ENCODE data around the gene HRAS. TPM values are rescaled to one million over a fixed set of nuclear protein-coding genes. Genes with fewer than 3 reads are reported as not detected.

Gene HRAS
- total RNA-seq, 2 experiments from 2014 or later: 51.7 to 63.5 TPM

DNA sequence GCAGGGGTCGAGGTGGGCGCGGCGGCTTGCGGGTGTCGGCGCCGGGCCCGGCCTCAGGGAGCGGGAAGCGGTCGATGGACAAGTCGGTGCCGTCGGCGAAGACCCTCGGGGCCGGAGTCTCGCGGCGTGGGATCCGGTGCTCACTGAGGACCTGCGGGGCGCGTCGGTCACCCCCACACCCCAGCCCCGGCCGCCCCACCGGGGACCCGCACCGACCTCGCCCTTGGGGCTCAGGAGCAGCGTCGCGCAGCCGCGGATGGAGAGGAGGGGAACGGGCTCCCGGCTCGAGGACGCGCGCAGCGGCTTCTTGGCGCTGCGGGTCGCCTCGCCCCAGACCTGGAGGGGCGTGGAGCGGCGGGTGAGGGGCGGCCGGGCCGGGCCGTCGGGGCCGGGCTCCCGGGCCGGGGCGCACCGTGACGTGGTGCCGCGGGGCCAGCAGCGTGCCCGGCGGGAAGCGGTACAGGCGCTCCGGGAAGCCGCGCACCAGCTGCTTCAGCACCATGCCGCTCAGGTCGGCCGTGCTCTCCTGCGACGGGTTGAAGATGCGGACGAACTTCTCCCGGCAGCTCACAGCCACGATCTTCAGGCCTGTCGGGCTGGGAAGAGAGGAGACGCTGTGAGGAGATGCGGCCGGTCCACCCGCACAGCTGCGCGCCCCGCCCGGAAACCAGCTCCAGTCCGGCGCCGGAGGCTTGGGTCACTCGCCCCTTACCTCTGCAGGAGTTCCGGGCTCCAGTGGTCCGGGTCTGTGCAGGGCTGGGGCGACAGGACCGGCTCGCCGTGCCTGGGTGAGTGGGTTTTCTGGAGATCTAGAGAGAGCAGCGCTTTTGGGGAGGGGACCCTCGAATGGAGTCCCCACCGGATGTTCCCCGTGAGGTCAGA, 20.6 kb upstream of the HRAS start:
- peak overlapping the region; percentile 54 for H3K27ac Mint-ChIP-seq
- H3K4me3 Mint-ChIP-seq: no peak overlapping the region
- DNase-seq: no peak
- ChIA-PET POLR2A (no interaction called here), CTCF (interaction anchor here (0.6 to 3.0 kb wide), 15 partner anchors 8 to 170 kb away, joined by 3 to 19 read pairs (median 7); partner anchors contain the start of genes DEAF1 and TMEM80)
- no peaks in the 10 kb centered on the region for H3K36me3 Mint-ChIP-seq (ENCODE audit: low read depth)
- H3K27me3 Mint-ChIP-seq: peaks cover 20% of the 10 kb centered on the region
- H3K9me3 Mint-ChIP-seq: no peaks in the 10 kb centered on the region
- peaks cover 9% of the 10 kb centered on the region for H3K4me1 Mint-ChIP-seq

DNA sequence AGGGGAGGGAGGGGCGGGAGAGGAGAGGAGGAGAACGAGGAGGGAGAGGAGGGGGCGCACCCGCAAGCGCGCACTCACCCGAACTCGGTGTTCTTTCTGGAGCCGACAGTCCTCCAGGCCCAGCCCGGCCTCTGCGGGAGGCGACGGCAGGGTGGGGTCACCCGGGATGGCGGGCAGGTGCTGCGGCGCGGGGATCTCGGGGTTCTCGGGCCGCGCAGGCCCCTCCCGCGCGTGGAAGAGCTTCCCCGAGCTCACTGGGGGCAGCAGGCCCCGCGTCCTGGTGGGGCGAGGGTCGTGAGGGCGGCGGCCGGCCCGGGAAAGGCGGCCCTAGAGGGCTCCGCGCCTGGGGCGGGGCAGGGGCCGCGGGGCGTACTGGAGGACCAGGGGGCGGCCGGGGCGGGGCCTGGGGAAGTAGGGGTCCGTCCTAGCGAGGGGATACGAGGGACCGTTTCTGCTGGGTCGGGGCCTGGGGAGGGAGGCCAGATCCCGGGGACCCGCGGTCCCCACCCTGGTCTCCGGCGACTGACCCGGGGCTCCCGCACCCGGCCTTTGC, 19.9 kb upstream of the HRAS start:
- H3K4me3 Mint-ChIP-seq: no peak overlapping the region
- ChIA-PET POLR2A (no interaction called here), CTCF (interaction anchor here (0.6 to 3.0 kb wide), 21 partner anchors 8 to 190 kb away, joined by 3 to 19 read pairs (median 4); partner anchors contain the start of genes DEAF1, LRRC56 and TMEM80)
- H3K36me3 Mint-ChIP-seq (ENCODE audit: low read depth): no peaks in the 10 kb centered on the region
- H3K27ac Mint-ChIP-seq: no peak overlapping the region
- H3K9me3 Mint-ChIP-seq: no peaks in the 10 kb centered on the region
- H3K27me3 Mint-ChIP-seq: peaks cover 20% of the 10 kb centered on the region
- peaks cover 9% of the 10 kb centered on the region for H3K4me1 Mint-ChIP-seq
- no peak for DNase-seq

DNA sequence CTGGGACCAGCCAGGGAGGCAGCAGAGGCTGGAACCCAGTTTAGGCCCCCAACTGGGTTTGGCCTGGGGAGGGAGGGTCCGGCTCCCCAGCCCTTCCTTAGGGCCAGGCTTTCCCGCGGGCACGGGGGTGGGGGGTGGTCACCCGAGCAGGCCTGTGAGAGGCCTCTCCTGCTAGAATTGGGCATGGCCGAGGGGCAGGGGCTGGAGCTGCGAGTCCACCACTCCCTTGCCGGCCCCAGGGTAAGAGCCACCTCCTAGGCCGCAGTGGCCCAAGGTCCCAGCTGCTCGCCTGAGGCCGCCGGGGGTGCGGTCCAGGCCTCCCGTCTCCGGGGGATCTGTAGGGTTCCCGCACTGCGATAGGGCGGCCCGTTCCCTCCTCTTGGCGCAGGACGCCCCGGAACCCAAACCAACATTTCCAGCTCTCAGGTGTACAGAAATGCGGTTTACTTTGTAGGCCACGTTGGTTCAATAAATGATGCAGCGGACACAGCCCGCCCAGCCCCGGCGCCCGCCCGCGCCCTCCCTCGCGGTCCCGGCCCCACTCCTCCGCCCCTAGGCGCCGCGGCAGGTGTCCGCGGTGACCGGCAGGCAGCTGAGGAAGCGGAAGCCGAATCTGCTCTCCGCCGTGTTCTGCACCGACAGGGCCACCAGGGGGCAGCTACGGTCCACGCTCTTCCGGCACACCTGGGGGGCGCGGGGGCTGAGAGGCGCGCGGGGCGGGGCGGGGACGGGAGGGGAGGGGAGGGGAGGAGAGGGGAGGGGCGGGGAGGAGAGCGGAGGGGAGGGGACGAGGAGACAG, 19.3 kb upstream of the HRAS start:
- Mint-ChIP-seq H3K9me3 (no peaks in the 10 kb centered on the region), H3K4me3 (no peak overlapping the region), H3K27me3 (peaks cover 18% of the 10 kb centered on the region), H3K36me3 (ENCODE audit: low read depth) (no peaks in the 10 kb centered on the region), H3K27ac (no peak overlapping the region), H3K4me1 (peaks cover 3% of the 10 kb centered on the region)
- ChIA-PET CTCF (interaction anchor here (0.6 to 3.0 kb wide), 22 partner anchors 9 to 191 kb away, joined by 3 to 19 read pairs (median 4); partner anchors contain the start of genes DEAF1, HRAS, LRRC56 and TMEM80), POLR2A (no interaction called here)
- DNase-seq: peak; percentile 74

DNA sequence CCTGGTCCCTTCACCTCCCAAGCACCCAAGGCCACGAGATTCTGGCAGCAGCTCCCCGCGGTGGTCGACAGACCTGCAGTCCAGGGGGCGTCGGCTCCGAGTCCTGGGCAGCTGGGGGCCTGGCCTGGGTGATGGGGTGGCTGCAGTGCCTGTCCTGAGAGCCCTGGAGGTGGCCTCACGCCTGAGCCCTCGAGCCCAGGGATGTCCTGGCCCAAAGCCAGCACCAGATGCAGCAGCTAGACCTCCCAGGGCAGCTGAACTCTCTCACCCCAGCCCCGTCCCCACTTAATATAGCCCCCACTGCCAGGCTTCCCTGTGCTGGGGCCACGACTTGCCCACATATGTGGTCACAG, 18.6 kb upstream of the HRAS start:
- no peak for DNase-seq
- POLR2A ChIA-PET: no interaction called here
- Mint-ChIP-seq H3K4me1 (peaks cover 3% of the 10 kb centered on the region), H3K36me3 (ENCODE audit: low read depth) (no peaks in the 10 kb centered on the region), H3K4me3 (no peak overlapping the region), H3K9me3 (no peaks in the 10 kb centered on the region), H3K27ac (no peak overlapping the region), H3K27me3 (peaks cover 18% of the 10 kb centered on the region)
- CTCF ChIA-PET: interaction anchor here (0.6 to 3.0 kb wide), 10 partner anchors 8 to 172 kb away, joined by 3 to 19 read pairs (median 5); partner anchors contain the start of genes DEAF1, HRAS and TMEM80

DNA sequence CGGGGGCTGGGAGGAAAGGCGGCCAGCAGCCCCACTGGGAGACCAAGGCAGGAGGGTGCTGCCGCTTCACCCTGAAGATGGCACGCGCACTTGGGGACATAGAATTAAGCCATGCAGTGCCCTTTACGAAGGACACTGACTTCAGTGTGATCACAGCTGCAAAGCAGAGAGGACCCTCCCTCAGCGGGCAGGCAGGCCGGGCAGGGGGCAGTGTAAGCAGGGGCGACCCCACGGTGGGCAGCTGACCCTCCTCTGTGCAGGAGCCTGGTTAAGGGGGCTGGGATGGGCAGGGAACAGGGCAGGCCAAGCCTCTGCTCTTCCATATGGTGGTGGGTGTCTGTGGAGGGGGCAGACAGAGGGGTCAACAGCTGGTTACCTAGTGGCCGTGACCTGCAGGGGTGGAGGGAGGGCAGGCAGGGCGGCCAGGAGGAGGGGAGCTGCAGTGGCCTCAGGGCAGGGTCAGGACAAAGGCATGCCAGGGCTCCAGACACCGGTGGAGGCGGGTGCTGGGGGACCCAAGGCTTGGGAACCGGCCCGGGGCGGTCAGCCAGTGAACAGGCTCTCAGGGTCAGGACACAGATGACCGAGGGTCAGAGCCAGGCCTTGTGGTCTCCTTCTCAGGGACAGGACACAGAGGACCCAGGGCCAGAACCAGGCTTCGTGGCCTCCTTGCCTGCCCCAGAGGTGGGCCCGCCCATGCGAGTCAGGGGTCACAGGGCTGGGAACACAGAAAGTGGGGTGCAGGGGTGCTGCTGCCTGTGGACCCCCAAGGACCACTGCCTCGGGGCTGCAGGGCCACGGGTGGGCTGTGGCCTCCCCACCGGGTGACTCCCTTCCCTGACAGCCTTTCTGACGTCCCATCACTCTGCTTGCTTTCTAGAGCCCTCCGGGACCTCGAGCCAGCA, 18.0 kb upstream of the HRAS start:
- Mint-ChIP-seq H3K27me3 (peaks cover 18% of the 10 kb centered on the region), H3K4me1 (peaks cover 3% of the 10 kb centered on the region), H3K36me3 (ENCODE audit: low read depth) (no peaks in the 10 kb centered on the region), H3K9me3 (no peaks in the 10 kb centered on the region), H3K4me3 (no peak overlapping the region), H3K27ac (no peak overlapping the region)
- ChIA-PET POLR2A (interaction anchor here (0.5 kb wide), 1 partner anchor 143 kb away, joined by 3 read pairs; no protein-coding TSS in a partner anchor), CTCF (interaction anchor here (1.5 to 1.8 kb wide), 3 partner anchors 18 to 28 kb away, joined by 3 to 5 read pairs (median 3); partner anchors contain the start of gene HRAS)
- DNase-seq: no peak

DNA sequence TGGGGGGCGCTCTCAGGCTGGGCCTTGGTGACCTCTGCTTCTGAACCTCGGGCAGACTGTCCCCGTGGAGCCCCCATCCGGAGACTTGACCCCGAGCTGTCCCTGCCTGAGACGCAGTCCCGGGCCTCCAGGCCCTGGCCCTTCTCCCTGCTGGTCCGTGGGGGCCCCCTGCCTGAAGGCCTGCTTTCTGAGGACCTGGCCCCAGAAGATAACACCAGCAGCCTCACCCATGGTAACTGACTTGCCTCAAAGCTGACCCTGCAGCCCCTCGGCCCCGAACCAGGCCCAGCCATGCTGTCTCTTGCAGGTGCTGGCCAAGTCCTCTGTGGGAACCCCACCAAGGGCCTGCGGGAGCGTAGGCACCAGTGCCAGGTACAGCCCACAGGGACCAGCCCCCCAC, 16.2 kb upstream of the HRAS start:
- peaks cover 5% of the 10 kb centered on the region for H3K27me3 Mint-ChIP-seq
- H3K27ac Mint-ChIP-seq: no peak overlapping the region
- DNase-seq: no peak
- peaks cover 2% of the 10 kb centered on the region for H3K4me1 Mint-ChIP-seq
- ChIA-PET POLR2A (no interaction called here), CTCF (interaction anchor here (0.9 to 1.6 kb wide), 2 partner anchors 16 to 33 kb away, joined by 3 read pairs; partner anchors contain the start of gene HRAS)
- no peaks in the 10 kb centered on the region for H3K36me3 Mint-ChIP-seq (ENCODE audit: low read depth)
- no peak overlapping the region for H3K4me3 Mint-ChIP-seq
- H3K9me3 Mint-ChIP-seq: no peaks in the 10 kb centered on the region

DNA sequence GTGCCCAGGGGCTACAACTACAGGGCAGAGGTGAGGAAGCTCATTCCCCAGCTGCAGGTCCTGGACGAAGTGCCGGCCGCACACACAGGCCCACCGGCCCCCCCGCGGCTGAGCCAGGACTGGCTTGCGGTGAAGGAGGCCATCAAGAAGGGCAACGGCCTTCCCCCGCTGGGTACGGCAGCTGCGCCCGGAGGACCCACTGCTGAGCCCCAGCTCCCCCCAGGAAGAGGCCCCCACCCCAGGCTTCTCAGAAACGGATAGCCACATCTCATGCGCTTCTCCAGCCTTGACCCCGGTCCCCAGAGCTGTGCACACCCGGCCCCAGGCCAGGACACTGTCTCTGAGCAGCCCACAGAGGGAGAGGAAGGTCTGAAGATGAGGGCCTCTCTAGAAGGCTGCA, 15.8 kb upstream of the HRAS start:
- POLR2A ChIA-PET: no interaction called here
- H3K9me3 Mint-ChIP-seq: no peaks in the 10 kb centered on the region
- no peak overlapping the region for H3K4me3 Mint-ChIP-seq

DNA sequence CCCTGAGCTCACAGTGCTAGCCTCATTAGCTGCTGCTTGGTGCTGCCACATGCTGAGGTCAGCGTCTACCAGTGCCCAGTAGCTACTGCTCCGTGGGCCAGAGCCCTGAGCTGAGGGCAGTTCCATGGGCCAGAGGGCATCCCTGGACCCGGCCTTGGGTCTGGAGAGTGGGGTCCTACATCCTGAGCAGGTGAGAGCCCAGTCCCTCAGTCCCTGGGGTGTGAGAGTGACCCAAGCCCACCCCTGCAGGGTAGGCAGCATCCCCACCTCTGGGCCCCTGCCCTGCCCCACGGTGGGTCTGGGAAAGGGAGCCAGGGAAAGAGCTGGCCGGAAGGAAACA, 15.3 kb upstream of the HRAS start:
- no peaks in the 10 kb centered on the region for H3K27me3 Mint-ChIP-seq
- no peak overlapping the region for H3K4me3 Mint-ChIP-seq
- H3K4me1 Mint-ChIP-seq: no peaks in the 10 kb centered on the region
- H3K27ac Mint-ChIP-seq: no peak overlapping the region
- H3K36me3 Mint-ChIP-seq (ENCODE audit: low read depth): no peaks in the 10 kb centered on the region
- H3K9me3 Mint-ChIP-seq: no peaks in the 10 kb centered on the region
- no peak for DNase-seq
- POLR2A ChIA-PET: no interaction called here
- CTCF ChIA-PET: interaction anchor here (0.6 to 1.1 kb wide), 3 partner anchors 18 to 1871 kb away, joined by 3 to 4 read pairs (median 3); no protein-coding TSS in a partner anchor

More for the DNA sequence above, 15.8 kb upstream of the HRAS start:
- no peaks in the 10 kb centered on the region for H3K36me3 Mint-ChIP-seq (ENCODE audit: low read depth)
- DNase-seq: no peak
- CTCF ChIA-PET: interaction anchor here (0.6 to 1.1 kb wide), 3 partner anchors 18 to 1871 kb away, joined by 3 to 4 read pairs (median 3); no protein-coding TSS in a partner anchor
- no peaks in the 10 kb centered on the region for H3K4me1 Mint-ChIP-seq
- peaks cover under 1% of the 10 kb centered on the region for H3K27me3 Mint-ChIP-seq
- H3K27ac Mint-ChIP-seq: no peak overlapping the region

DNA sequence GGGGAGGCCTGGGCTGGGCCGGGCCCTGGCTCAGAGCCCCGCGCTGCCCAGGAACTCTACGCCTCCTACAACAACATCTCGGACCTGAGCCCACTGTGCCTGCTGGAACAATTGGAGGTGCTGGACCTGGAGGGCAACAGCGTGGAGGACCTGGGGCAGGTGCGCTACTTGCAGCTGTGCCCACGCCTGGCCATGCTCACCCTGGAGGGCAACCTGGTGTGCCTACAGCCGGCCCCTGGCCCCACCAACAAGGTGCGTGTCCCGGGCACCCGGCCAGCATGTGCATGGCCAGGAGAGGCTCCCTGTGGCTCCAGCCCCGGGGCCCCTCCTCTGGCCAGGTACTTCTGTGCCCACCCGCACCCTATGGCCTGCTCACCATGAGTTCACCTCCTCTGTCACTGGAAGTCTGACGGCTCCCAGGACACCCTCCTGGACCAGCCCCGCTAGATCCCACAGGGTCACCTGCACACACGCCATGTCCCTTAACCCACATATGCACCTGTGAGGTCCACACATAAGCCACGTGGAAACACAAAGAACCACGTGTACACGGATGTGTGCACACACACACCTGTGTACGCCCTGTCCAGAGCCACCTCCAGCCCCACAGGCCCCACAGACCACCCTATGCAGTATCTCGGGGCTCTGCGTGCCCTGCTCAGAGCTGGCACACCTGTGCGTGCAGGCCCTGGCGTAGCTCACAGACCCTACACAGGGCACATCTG, 14.8 kb upstream of the HRAS start:
- no peaks in the 10 kb centered on the region for H3K36me3 Mint-ChIP-seq (ENCODE audit: low read depth)
- H3K27ac Mint-ChIP-seq: no peak overlapping the region
- no peaks in the 10 kb centered on the region for H3K27me3 Mint-ChIP-seq
- H3K4me1 Mint-ChIP-seq: no peaks in the 10 kb centered on the region
- no peaks in the 10 kb centered on the region for H3K9me3 Mint-ChIP-seq
- H3K4me3 Mint-ChIP-seq: no peak overlapping the region
- DNase-seq: no peak
- CTCF ChIA-PET: interaction anchor here (1.1 kb wide), 1 partner anchor 17 kb away, joined by 3 read pairs; no protein-coding TSS in a partner anchor
- POLR2A ChIA-PET: no interaction called here

DNA sequence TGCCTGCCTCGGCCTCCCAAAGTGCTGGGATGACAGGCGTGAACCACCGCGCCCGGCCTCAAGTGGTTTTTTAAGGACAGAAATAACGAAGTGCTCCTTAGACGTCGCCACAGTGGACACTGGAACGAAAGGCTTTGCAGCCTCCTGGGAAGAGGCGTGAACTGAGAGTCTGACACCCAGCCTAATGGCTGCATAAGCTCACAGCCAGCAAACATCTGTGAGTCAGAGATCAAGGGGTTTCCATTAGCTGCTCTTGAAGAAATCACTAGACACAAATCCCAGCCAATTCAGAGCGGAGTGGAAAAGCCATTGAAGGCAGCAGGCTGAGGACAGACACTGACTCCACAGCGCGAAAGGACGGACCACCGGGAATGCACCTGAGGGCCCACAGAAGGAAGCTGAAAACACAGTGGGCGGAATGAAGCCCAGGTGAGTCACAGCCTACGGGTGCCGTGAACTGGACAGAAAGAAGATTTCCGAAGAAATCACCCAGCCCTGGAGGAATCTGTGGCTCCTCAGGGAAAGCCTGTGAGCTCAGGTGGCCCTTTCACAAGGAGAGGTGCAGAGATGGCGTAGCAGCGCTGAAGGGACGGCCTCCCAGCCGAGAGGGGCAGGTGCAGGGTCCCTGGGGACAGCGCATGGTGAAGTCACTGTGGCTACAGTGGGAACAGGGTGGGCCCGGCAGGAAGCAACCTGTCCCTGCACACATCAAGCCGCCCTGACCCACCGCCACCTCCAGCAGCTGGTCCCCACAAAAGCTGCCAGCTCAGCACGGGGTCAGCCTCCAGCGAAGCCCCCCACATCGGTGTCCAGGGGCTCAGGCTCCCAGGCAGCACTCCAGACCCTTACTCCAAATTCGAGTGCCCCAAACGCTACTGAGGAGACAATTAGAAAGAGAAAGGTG, 13.6 kb upstream of the HRAS start:
- CTCF ChIA-PET: interaction anchor here (1.5 kb wide), 1 partner anchor 10 kb away, joined by 4 read pairs; no protein-coding TSS in a partner anchor
- POLR2A ChIA-PET: interaction anchor here (0.6 kb wide), 1 partner anchor 13 kb away, joined by 4 read pairs; no protein-coding TSS in a partner anchor
- no peaks in the 10 kb centered on the region for H3K4me1 Mint-ChIP-seq
- H3K27me3 Mint-ChIP-seq: no peaks in the 10 kb centered on the region
- H3K36me3 Mint-ChIP-seq (ENCODE audit: low read depth): no peaks in the 10 kb centered on the region
- H3K9me3 Mint-ChIP-seq: no peaks in the 10 kb centered on the region
- no peak overlapping the region for H3K4me3 Mint-ChIP-seq
- H3K27ac Mint-ChIP-seq: no peak overlapping the region
- no peak for DNase-seq
